Endothelial cell (in vitro differentiated cells): ENCODE results near the gene NMNAT1. TPM values are rescaled to one million over a fixed set of nuclear protein-coding genes. Genes with fewer than 3 reads are reported as not detected.

Experiments
- DNase-seq: peaks from one replicate; pipeline ENCODE4 v3.0.0; 2021; ENCODE audit warnings: low spot score
- H3K27ac Mint-ChIP-seq: one replicate; pipeline ENCODE4 v1.8.0; 2021; ENCODE audit warnings: mixed read lengths, inconsistent platforms; ENCODE audit not compliant: unreplicated experiment
- H3K27me3 Mint-ChIP-seq: one replicate; pipeline ENCODE4 v1.8.0; 2021; ENCODE audit warnings: mild to moderate bottlenecking, moderate library complexity, mixed read lengths, inconsistent platforms; ENCODE audit not compliant: unreplicated experiment
- H3K36me3 Mint-ChIP-seq: one replicate; pipeline ENCODE4 v1.8.0; 2021; ENCODE audit warnings: mild to moderate bottlenecking, low read depth, mixed read lengths, inconsistent platforms; ENCODE audit not compliant: unreplicated experiment
- H3K4me1 Mint-ChIP-seq: one replicate; pipeline ENCODE4 v1.8.0; 2021; ENCODE audit warnings: mild to moderate bottlenecking, mixed read lengths, inconsistent platforms; ENCODE audit not compliant: unreplicated experiment
- H3K4me3 Mint-ChIP-seq: one replicate; pipeline ENCODE4 v1.8.0; 2021; ENCODE audit warnings: mild to moderate bottlenecking, mixed read lengths, inconsistent platforms; ENCODE audit not compliant: unreplicated experiment
- H3K9me3 Mint-ChIP-seq: one replicate; pipeline ENCODE4 v1.8.0; 2021; ENCODE audit warnings: mixed read lengths, inconsistent platforms; ENCODE audit not compliant: unreplicated experiment
- total RNA-seq: library from RNA; stranded (reverse); fragmentation: NEBNext Ultra II Directional; extraction: Animal tissue kit (Norgen Biotek cat#: 25700); gene quantifications from one replicate; pipeline ENCODE4 v1.2.1, GENCODE V29; 2021; ENCODE audit not compliant: unreplicated experiment
- TF ChIP-seq, protein P1 (sequence below): fragments of 200-600 bp; sonication (generic); IDR thresholded peaks from one replicate; pipeline ENCODE4 v1.5.0; 2021; ENCODE audit warnings: antibody characterized with exemption; ENCODE audit not compliant: unreplicated experiment

NMNAT1 gene
- total RNA-seq, 1 donor from 2014 or later, result 15.9 TPM

DNA sequence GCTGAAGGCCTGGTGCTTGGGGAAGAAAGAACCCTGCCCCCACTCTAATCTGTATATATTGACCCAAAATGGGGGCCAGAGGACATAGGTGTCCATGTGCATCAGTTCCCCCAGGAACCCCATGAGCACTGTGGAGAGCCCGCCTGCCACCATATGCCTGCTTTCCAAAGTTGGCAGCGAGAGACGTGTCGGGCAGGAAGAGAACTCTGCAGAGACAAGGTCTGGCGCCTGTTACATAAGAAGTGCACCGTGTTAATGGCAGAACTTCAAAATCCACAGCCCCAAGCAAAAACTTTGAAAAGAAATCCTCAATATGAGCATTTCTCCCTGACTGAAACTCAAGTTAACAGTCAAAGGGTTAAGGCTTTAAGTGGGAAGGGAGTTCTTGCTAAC, 41.2 kb upstream of the NMNAT1 start:
- peaks cover 3% of the 10 kb centered on the region for H3K36me3 Mint-ChIP-seq
- no peaks in the 10 kb centered on the region for H3K27me3 Mint-ChIP-seq
- H3K9me3 Mint-ChIP-seq, result no peaks in the 10 kb centered on the region
- no peak for DNase-seq
- H3K4me3 Mint-ChIP-seq, result no peak overlapping the region
- H3K27ac Mint-ChIP-seq, result no peak overlapping the region
- peaks cover 3% of the 10 kb centered on the region for H3K4me1 Mint-ChIP-seq
- TF ChIP-seq, protein P1, sequence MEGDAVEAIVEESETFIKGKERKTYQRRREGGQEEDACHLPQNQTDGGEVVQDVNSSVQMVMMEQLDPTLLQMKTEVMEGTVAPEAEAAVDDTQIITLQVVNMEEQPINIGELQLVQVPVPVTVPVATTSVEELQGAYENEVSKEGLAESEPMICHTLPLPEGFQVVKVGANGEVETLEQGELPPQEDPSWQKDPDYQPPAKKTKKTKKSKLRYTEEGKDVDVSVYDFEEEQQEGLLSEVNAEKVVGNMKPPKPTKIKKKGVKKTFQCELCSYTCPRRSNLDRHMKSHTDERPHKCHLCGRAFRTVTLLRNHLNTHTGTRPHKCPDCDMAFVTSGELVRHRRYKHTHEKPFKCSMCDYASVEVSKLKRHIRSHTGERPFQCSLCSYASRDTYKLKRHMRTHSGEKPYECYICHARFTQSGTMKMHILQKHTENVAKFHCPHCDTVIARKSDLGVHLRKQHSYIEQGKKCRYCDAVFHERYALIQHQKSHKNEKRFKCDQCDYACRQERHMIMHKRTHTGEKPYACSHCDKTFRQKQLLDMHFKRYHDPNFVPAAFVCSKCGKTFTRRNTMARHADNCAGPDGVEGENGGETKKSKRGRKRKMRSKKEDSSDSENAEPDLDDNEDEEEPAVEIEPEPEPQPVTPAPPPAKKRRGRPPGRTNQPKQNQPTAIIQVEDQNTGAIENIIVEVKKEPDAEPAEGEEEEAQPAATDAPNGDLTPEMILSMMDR, result no peak

DNA sequence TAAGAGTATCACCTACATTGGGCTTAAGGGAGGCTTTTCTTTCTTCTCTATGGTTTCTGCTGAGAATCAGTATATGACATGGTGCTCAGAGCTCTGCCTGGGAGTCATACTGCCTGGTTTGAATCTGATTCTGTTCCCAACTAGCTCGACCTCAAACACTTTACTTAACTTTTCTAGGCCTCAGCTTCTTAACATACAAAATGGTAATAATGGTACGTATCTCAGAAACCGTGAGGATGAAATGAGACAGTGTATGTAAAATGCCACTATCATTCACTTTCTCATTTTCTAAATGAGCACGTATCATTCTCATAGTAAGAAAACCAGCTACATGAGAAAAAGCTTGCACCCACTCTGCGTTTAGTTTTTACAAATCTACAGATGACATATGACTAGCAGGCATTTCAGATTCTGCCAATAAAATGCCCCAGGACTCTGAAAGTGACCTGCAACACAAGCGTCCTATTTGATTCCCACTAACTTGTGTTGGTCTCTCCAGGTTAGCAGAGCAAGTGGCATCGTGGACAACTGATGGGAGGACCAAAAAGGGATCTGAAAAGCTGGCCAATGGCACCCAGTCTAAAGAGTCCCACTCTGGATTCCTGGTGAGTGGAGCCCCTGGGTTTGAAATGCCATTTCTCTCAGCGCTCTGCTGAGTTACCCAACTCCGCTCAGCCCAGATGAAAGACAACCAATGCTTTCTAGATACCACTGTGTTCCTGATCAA, 39.3 kb upstream of the NMNAT1 start:
- TF ChIP-seq, protein P1, result no peak
- H3K9me3 Mint-ChIP-seq, result no peaks in the 10 kb centered on the region
- H3K27ac Mint-ChIP-seq, result no peak overlapping the region
- peaks cover 16% of the 10 kb centered on the region for H3K4me1 Mint-ChIP-seq
- DNase-seq, result no peak
- peaks cover 10% of the 10 kb centered on the region for H3K36me3 Mint-ChIP-seq
- peaks cover 1% of the 10 kb centered on the region for H3K27me3 Mint-ChIP-seq
- H3K4me3 Mint-ChIP-seq, result no peak overlapping the region

DNA sequence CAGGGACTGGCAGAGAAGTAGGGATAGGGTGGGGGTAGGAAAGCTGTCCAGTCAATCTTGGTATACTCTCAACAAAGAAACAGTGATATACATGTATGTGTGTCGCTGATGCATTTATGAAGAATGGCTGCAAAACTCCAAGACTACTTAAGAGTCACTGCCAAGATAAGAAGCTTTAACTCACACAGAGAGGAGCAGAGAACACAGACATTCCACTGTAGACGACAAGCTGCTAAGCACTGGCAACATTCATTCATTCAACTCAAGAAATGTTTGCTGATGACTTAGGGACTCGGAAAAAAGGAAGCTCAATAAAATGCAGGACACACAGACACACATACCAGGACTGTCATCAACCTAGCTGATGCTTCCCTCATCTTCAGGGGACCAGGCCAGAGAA, 38.7 kb upstream of the NMNAT1 start:
- Mint-ChIP-seq H3K4me3 (no peak overlapping the region), H3K9me3 (no peaks in the 10 kb centered on the region), H3K36me3 (peaks cover 16% of the 10 kb centered on the region), H3K27me3 (peaks cover 4% of the 10 kb centered on the region), H3K27ac (no peak overlapping the region), H3K4me1 (peaks cover 22% of the 10 kb centered on the region)
- DNase-seq, result no peak
- TF ChIP-seq, protein P1, result no peak

DNA sequence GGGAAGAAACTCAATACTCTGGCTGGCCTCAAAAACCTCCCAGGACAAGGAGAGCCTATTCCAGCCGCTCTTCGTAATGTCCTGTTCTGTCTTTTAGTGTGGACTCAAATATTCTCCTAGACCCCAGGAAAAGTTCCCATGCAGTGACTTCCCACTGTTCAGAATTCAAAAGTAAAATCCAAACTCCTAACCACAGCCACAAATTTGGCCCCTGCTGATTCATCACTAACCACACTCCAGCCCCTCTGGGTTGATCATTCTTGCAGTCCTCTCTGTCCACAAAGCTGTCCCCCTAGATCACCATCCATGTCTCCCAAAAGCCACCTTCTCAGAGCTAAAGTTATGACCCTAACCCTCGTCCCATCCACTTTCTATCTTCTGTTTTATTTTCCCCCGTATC, 38.3 kb upstream of the NMNAT1 start:
- H3K36me3 Mint-ChIP-seq, result peaks cover 16% of the 10 kb centered on the region
- no peak for DNase-seq
- TF ChIP-seq, protein P1, result no peak
- H3K4me1 Mint-ChIP-seq, result peaks cover 22% of the 10 kb centered on the region
- peaks cover 4% of the 10 kb centered on the region for H3K27me3 Mint-ChIP-seq
- H3K27ac Mint-ChIP-seq, result no peak overlapping the region
- H3K9me3 Mint-ChIP-seq, result no peaks in the 10 kb centered on the region
- no peak overlapping the region for H3K4me3 Mint-ChIP-seq

DNA sequence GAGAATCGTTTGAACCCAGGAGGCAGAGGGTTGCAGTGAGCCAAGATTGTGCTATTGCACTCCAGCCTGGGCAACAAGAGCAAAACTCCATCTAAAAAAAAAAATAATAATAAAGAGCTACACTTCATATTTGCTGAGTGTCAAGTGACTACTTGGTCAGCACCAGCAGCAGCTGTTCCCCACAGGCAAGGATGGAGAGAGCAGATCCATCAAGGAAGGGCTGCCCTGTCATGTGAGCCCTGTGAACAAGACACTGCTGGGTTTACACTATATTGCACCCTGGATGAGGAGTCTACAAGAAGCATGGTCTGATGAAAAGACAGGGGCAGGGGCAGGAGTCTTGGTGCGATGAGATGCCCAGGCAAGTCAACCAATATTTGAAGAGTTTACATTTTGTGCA, 36.8 kb upstream of the NMNAT1 start:
- H3K36me3 Mint-ChIP-seq, result peaks cover 16% of the 10 kb centered on the region
- DNase-seq, result no peak
- H3K4me3 Mint-ChIP-seq, result peak overlapping the region; percentile 37
- no peak overlapping the region for H3K27ac Mint-ChIP-seq
- TF ChIP-seq, protein P1, result no peak
- H3K4me1 Mint-ChIP-seq, result peaks cover 31% of the 10 kb centered on the region
- H3K27me3 Mint-ChIP-seq, result peaks cover 4% of the 10 kb centered on the region
- no peaks in the 10 kb centered on the region for H3K9me3 Mint-ChIP-seq
